ENCODE results near the gene SETBP1. TPM values are rescaled to one million over a fixed set of nuclear protein-coding genes. Genes with fewer than 3 reads are reported as not detected.

Gene SETBP1
- total RNA-seq, 1 donor from 2014 or later: 42.0 TPM

DNA sequence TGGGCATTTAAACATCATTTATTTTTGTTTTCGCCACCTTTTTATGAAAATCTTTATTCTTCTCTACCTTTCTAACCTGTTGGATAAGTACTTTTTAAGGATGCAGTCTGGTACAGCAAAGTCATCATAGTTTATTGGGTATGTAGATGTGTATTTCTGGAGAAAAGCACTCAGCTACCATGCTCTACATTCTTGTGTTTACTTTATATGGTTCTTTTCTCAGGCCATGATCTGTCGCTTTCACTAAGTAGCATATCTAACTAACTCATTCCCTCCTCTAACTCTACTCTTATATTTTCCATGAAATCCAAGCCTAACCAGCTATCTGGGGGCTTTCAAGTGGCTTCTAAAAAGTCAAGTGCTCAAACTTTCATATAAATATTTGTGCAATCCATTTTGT, 25.3 kb upstream of the SETBP1 start:
- intact Hi-C loops (cut with micrococcal nuclease): no loop called here
- Mint-ChIP-seq H3K4me1 (ENCODE audit: low read depth) (no peaks in the 10 kb centered on the region), H3K36me3 (ENCODE audit: low read depth) (no peaks in the 10 kb centered on the region), H3K27me3 (ENCODE audit: insufficient read depth) (peaks cover 14% of the 10 kb centered on the region), H3K27ac (no peak overlapping the region), H3K4me3 (no peak overlapping the region), H3K9me3 (no peaks in the 10 kb centered on the region)
- DNase-seq (ENCODE audit: low spot score): no peak

DNA sequence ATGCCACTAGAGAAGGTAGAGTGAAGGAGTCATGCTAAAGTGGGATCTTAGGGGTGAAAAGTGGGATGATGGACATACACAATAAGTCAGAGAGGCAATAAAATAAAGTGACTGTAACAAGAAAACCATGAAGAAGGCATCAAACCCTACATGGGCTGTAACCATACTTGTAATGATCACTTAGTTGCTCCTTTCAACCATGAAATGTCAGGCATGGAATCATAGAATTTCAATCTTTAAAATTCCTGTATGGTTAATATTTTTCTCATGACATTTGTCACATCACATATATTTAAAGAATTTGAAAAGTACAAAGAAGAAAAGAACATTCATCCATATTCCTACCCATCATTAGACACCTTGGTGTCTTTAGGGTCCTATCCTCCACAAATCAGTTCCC, 20.9 kb upstream of the SETBP1 start:
- intact Hi-C loops (cut with micrococcal nuclease): no loop called here
- Mint-ChIP-seq H3K27ac (no peak overlapping the region), H3K9me3 (no peaks in the 10 kb centered on the region), H3K4me3 (no peak overlapping the region), H3K36me3 (ENCODE audit: low read depth) (no peaks in the 10 kb centered on the region), H3K4me1 (ENCODE audit: low read depth) (no peaks in the 10 kb centered on the region), H3K27me3 (ENCODE audit: insufficient read depth) (peaks cover 29% of the 10 kb centered on the region)
- no peak for DNase-seq (ENCODE audit: low spot score)

DNA sequence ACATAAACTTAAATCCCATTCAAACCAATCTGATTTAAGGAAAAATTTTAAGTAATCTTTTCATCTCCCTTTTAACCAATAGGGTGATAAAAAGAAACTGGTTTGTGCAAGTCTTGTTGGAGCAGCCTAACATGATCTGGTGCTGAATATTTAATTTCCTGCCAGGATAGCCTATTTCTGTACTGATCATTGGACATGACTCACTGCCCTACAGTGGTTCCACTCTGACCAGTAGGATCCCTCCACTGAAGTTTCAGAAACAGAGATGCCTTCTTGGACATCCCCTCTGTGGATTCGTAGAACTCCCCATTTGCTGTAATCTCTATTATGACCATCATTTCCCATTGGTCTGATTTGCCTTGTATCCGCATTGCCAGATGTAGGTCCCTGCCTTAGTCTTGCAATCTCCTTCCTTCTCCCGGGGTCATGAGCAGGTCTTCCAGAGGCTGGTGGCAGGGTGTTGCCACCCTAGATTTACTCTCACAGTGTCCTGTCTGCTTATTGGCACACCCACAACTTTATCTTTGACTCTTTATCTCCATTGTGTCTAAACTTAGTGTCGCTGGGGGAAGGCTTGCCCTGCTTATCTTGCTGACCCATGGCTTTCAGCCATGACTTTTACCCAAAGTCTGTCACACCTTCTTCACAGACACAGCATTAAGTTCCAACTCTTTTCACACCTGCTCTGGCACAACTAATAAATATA, 12.3 kb upstream of the SETBP1 start:
- H3K9me3 Mint-ChIP-seq: no peaks in the 10 kb centered on the region

DNA sequence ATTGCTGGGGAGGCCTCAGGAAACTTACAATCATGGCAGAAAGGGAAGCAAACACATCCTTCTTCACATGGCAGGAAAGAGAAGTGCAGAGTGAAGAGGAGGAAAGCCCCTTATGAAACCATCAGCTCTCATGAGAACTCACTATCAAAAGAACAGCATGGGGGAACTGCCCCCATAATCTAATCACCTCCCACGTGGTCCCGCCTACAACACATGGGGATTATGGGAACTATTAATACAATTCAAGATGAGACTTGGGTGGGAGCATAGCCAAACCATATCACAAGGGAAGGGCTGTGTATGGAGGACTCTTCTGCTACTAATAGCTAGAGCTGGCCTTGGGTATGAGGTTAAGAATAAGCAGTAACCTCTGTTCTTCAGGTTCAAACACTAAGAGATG, 8.8 kb upstream of the SETBP1 start:
- Mint-ChIP-seq H3K27ac (no peak overlapping the region), H3K4me1 (ENCODE audit: low read depth) (no peaks in the 10 kb centered on the region), H3K36me3 (ENCODE audit: low read depth) (no peaks in the 10 kb centered on the region), H3K9me3 (no peaks in the 10 kb centered on the region), H3K27me3 (ENCODE audit: insufficient read depth) (peaks cover 45% of the 10 kb centered on the region), H3K4me3 (no peak overlapping the region)
- DNase-seq (ENCODE audit: low spot score): no peak
- intact Hi-C loops (cut with micrococcal nuclease): no loop called here

More for the DNA sequence above, 12.3 kb upstream of the SETBP1 start:
- Mint-ChIP-seq H3K36me3 (ENCODE audit: low read depth) (no peaks in the 10 kb centered on the region), H3K4me1 (ENCODE audit: low read depth) (no peaks in the 10 kb centered on the region), H3K27ac (no peak overlapping the region), H3K27me3 (ENCODE audit: insufficient read depth) (peaks cover 39% of the 10 kb centered on the region), H3K4me3 (no peak overlapping the region)
- intact Hi-C loops (cut with micrococcal nuclease): no loop called here
- no peak for DNase-seq (ENCODE audit: low spot score)

DNA sequence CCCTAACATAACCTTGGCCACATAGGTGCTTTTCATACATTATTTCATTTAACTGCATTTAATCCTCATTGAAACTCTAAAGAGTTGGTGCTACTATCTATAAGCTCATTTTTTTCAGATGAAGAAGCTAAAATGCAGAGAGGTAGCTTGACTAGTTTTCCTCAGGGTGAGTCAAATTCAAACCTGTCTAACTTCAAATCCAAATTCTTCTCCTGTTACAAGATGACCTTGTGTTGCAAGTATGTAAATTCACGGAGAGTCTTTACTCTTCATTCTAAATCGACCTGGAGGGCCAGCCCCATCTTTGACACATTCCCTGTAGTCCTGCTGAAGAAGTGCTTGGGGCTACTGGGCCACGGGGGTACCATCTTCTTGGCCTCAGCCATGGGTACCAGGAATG, 8.2 kb upstream of the SETBP1 start:
- Mint-ChIP-seq H3K4me1 (ENCODE audit: low read depth) (peaks cover 2% of the 10 kb centered on the region), H3K27me3 (ENCODE audit: insufficient read depth) (peaks cover 44% of the 10 kb centered on the region), H3K27ac (no peak overlapping the region), H3K9me3 (no peaks in the 10 kb centered on the region), H3K4me3 (no peak overlapping the region), H3K36me3 (ENCODE audit: low read depth) (no peaks in the 10 kb centered on the region)
- intact Hi-C loops (cut with micrococcal nuclease): no loop called here
- no peak for DNase-seq (ENCODE audit: low spot score)

DNA sequence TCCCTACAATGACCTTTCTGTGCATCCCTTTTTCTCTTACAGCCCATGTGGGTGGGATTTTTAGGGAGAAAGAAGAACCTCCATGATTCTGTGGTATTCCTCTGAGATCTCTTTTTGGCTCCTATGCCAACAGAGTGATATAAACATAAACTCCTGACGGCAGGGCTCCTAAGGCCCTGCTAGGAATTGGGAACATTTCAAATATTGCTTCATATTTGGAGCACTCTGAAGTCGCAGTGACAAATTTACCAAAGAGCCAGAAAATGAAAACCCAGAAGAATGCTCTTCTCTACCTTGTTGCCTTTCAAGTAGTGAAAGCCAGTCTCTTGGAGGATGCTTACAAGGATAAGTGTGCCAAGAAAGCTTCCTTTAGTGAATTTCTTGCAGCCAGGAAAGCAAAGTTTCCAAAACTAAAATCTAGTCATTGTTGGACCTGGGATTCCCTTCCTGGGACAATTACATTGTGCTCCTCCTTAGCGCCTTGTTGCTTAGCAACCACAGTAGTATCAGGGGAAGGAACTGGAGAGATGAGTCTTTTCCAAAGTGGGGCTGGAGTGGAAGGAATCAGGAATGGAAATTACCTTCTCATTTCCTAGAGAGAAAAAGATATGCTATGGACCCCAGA, 7.3 kb upstream of the SETBP1 start:
- DNase-seq (ENCODE audit: low spot score): no peak
- Mint-ChIP-seq H3K4me1 (ENCODE audit: low read depth) (peaks cover 11% of the 10 kb centered on the region), H3K9me3 (no peaks in the 10 kb centered on the region), H3K36me3 (ENCODE audit: low read depth) (no peaks in the 10 kb centered on the region), H3K27ac (no peak overlapping the region), H3K27me3 (ENCODE audit: insufficient read depth) (peaks cover 37% of the 10 kb centered on the region), H3K4me3 (no peak overlapping the region)
- intact Hi-C loops (cut with micrococcal nuclease): no loop called here

DNA sequence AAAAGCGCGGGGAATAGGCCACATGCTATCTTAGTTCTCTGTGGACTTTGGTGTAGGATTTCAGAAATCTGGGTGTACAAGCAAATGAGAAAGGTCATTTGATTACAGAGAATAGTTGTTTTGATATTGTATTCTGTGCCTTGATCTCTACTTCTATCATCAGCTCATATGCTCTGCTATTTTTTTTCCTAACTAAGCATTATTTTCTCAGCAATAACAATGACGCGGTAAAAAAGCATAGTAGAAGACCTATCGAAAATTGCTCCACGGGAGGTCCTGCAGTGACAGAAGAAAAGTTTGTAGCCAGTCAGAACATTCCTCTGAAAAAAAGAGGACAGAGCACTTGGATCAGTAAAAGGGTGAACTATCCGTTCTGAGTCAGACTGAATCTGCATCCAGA, 2.8 kb upstream of the SETBP1 start:
- no peak overlapping the region for H3K27ac Mint-ChIP-seq
- H3K36me3 Mint-ChIP-seq (ENCODE audit: low read depth): peaks cover 6% of the 10 kb centered on the region
- no peaks in the 10 kb centered on the region for H3K9me3 Mint-ChIP-seq
- H3K27me3 Mint-ChIP-seq (ENCODE audit: insufficient read depth): peaks cover 30% of the 10 kb centered on the region
- peaks cover 15% of the 10 kb centered on the region for H3K4me1 Mint-ChIP-seq (ENCODE audit: low read depth)
- no peak overlapping the region for H3K4me3 Mint-ChIP-seq
- intact Hi-C loops (cut with micrococcal nuclease): loop anchor here (5.0 kb wide), 1 partner anchor 91 kb away; no protein-coding TSS in a partner anchor
- DNase-seq (ENCODE audit: low spot score): no peak

DNA sequence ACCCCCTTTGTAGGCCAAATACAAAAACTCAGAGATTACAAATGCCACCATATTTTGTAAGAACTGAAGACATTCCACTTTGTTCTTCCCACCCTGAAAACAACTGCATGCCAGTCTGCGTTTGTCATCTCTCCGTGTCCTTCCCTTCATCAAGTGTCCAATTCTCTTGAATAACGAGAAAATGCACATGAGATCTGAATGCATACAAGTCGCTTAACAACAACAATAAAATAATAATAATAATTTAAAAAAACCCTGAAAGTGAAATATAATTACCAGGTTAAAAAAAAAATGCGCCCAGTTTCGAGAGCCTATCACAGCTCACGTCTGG, 2.0 kb upstream of the SETBP1 start:
- Mint-ChIP-seq H3K36me3 (ENCODE audit: low read depth) (peaks cover 6% of the 10 kb centered on the region), H3K27ac (no peak overlapping the region), H3K4me3 (peak overlapping the region; percentile 66), H3K9me3 (no peaks in the 10 kb centered on the region), H3K27me3 (ENCODE audit: insufficient read depth) (peaks cover 30% of the 10 kb centered on the region), H3K4me1 (ENCODE audit: low read depth) (peaks cover 15% of the 10 kb centered on the region)
- intact Hi-C loops (cut with micrococcal nuclease): loop anchor here (1.0 to 5.0 kb wide), 7 partner anchors 47 to 534 kb away; no protein-coding TSS in a partner anchor
- DNase-seq (ENCODE audit: low spot score): no peak

DNA sequence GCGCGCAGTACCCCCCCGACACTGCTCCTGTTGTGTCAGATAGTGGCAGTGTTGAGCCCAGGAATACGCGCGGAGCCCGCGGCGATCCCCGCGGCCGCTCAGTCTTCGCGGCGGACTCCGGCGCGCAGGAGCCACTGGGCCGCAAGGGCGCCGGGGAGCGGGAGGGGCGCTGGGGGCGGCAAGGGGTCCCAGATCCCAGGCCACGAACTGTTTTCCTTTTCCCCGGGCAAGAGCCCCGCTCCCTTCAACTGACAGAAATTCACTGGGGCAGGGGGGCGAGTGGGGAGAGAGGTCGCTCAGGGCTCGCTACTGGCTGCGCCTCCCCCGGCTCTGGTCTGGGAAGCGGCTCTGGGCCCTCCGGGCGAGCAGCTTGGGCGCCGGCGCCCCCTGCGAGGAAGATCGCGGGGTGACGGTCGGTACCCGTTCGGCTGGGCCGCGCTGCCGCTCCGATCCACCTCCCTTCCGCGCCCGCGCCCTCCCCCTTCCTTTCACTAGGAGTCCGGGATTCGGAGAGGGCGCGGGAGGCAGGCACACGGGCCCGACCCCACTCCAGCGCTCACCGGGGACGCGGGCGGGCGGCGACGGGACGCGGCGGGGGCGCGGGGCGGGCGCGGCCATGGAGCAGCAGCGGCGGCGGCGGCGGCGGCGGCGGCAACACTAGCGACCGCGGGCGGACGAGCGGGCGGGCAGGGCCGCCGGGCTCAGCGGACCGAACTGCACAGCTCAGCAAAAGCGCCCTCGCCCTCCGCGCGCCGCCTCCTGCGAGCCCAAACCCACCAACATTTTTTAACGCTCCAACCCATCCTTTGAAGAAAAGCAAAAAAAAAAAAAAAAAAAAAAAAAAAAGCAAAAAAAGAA, 1.4 kb upstream of the SETBP1 start:
- no peaks in the 10 kb centered on the region for H3K9me3 Mint-ChIP-seq
- H3K4me1 Mint-ChIP-seq (ENCODE audit: low read depth): peaks cover 15% of the 10 kb centered on the region
- no peak overlapping the region for H3K27ac Mint-ChIP-seq
- peak; percentile 72 for DNase-seq (ENCODE audit: low spot score)
- peak overlapping the region; percentile 66 for H3K4me3 Mint-ChIP-seq
- intact Hi-C loops (cut with micrococcal nuclease): loop anchor here (1.0 to 5.0 kb wide), 7 partner anchors 46 to 533 kb away; no protein-coding TSS in a partner anchor
- peaks cover 28% of the 10 kb centered on the region for H3K27me3 Mint-ChIP-seq (ENCODE audit: insufficient read depth)
- peaks cover 6% of the 10 kb centered on the region for H3K36me3 Mint-ChIP-seq (ENCODE audit: low read depth)

DNA sequence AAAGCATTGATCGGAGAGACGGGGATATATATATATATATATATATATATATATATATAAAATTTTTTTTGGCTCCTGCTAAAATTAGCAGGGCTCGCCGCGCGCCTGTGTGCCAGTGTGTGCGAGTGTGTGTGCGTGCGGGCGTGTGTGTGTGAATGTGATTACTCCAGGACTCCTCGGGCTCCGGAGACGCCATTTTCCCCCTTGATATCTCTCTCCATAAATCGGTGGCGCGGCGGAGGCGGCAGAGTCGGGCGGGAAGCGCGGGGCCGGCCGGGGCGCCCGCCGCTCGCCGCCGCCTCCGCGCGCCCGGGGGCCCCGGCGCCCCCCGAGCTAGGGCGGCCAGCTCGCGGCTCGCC, 795 bp upstream of the SETBP1 start:
- H3K27me3 Mint-ChIP-seq (ENCODE audit: insufficient read depth): peaks cover 22% of the 10 kb centered on the region
- H3K4me3 Mint-ChIP-seq: no peak overlapping the region
- no peaks in the 10 kb centered on the region for H3K9me3 Mint-ChIP-seq
- intact Hi-C loops (cut with micrococcal nuclease): loop anchor here (1.0 to 5.0 kb wide), 12 partner anchors 21 to 702 kb away; no protein-coding TSS in a partner anchor
- H3K36me3 Mint-ChIP-seq (ENCODE audit: low read depth): peaks cover 6% of the 10 kb centered on the region
- no peak for DNase-seq (ENCODE audit: low spot score)
- H3K4me1 Mint-ChIP-seq (ENCODE audit: low read depth): peaks cover 15% of the 10 kb centered on the region
- peak overlapping the region; percentile 76 for H3K27ac Mint-ChIP-seq

DNA sequence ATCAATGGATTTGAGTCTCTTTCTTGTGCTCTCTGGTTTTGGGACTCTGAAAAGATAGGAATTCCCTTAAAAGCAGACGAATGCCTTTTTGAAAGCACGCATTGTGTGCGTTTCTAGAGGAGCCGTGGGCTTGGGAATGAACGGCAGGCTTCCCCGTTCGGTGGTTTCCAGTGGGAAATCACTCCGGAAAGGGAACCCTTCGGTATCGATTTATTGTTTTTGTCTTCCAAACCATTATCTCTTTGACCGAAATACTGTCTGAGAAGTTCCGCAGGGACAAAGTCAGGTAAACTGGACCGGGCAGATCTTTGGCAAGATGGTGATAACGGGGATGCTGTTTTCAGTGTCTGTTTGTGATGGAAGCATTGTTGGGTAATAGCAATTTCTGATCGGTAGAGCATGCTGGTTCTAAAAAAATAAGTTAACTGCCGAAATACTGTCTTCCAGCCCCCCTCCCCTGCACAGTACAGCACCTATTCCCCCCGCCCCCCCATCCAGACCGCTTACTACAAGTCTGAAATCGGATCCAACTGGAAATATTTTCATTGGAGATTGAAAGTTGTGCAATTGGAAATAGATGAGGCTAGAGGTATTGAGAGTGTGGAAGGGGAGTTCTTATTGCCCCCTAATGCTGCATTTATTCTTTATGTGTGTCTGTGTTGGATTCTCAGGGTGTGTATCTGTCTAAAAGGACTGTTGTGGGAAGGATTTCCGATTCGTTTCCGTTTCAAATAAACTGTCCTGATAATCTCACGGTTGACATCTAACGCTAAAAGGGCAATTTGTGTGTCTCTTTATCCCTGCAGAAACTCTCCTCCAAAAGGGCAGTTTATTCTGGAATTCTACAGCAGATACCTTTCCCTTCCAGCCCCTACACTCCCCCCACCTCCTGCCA, 635 bp downstream of the SETBP1 start:
- H3K4me3 Mint-ChIP-seq: no peak overlapping the region
- no peaks in the 10 kb centered on the region for H3K9me3 Mint-ChIP-seq
- peak overlapping the region; percentile 95 for H3K27ac Mint-ChIP-seq
- intact Hi-C loops (cut with micrococcal nuclease): loop anchor here (2.0 to 5.0 kb wide), 2 partner anchors 19 to 701 kb away; no protein-coding TSS in a partner anchor
- DNase-seq (ENCODE audit: low spot score): no peak
- peaks cover 6% of the 10 kb centered on the region for H3K36me3 Mint-ChIP-seq (ENCODE audit: low read depth)
- peaks cover 16% of the 10 kb centered on the region for H3K27me3 Mint-ChIP-seq (ENCODE audit: insufficient read depth)
- H3K4me1 Mint-ChIP-seq (ENCODE audit: low read depth): peaks cover 23% of the 10 kb centered on the region

DNA sequence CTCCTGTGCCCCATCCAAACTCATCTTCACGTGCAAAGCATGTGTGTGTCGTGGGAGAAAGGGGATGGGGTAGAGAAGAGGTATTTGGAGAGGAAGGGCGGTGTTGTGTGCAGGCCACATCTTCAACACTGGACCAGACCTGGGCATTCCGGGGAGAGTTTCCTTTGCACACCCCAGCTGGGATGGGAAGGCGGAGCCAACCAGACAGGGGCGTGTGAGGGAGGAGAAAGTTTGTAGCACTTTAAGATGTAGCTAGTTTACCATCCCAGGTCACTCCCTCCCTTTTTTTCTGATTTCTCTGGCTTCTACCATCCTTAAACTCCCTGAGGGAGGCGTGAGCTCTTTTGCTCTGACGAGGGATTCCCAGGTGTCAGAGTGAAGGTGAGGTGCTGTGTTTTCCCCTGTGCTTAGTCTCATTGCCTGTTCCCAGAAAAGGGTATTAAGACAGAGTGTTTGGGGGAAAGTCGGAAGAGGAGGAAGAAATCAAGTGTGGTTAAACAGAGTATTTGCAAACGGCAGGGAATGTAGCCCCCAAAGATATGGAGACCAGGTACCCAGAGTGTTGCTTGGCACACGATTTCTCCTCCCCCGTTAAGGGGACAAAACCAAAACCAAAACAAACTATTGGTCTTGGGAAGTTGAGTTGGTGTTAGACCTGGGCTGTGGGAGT, 1.6 kb downstream of the SETBP1 start:
- Mint-ChIP-seq H3K9me3 (no peaks in the 10 kb centered on the region), H3K36me3 (ENCODE audit: low read depth) (peaks cover 12% of the 10 kb centered on the region), H3K4me1 (ENCODE audit: low read depth) (peaks cover 32% of the 10 kb centered on the region), H3K4me3 (no peak overlapping the region), H3K27ac (no peak overlapping the region), H3K27me3 (ENCODE audit: insufficient read depth) (peaks cover 17% of the 10 kb centered on the region)
- intact Hi-C loops (cut with micrococcal nuclease): loop anchor here (5.0 kb wide), 1 partner anchor 700 kb away; no protein-coding TSS in a partner anchor
- DNase-seq (ENCODE audit: low spot score): no peak

Data from activated T-helper 1 cell treated with anti-CD3 and anti-CD28 coated beads, Interleukin-12 subunit alpha, Interleukin-12 subunit beta, Interleukin-2, Interleukin-4 antibody, amounts not matched to agents 30 ng/mL and 10 ng/mL and 1 ng/mL, durations not matched to agents 14 hours and 24 hours and 36 hours (primary cell).